RWPE2 (cell line): ENCODE measurements around the gene BBC3.

ENCODE experiments used
- ATAC-seq: fragments of 200-7000 bp; cut with Tn5 transposase; 3 replicates; pipeline ENCODE4 v1.9.1; 2021; ENCODE audit warnings: low read depth
- DNase-seq: peaks from one replicate; pipeline ENCODE4 v3.0.0-alpha.2; 2020; ENCODE audit warnings: low spot score
- H3K27ac ChIP-seq: fragments of 450-650 bp; 2 replicates; pipeline ENCODE4 v1.5.1; 2017; ENCODE audit warnings: mild to moderate bottlenecking; ENCODE audit not compliant: poor library complexity, severe bottlenecking
- H3K27me3 ChIP-seq: fragments of 250-450 bp; sonication (Bioruptor Pico); 2 replicates; pipeline ENCODE4 v1.5.1; 2021; ENCODE audit warnings: mild to moderate bottlenecking, moderate library complexity; ENCODE audit not compliant: insufficient read depth, poor library complexity, severe bottlenecking
- H3K36me3 ChIP-seq: fragments of 250-450 bp; sonication (Bioruptor Pico); 2 replicates; pipeline ENCODE4 v1.5.1; 2020; ENCODE audit warnings: low read depth, mild to moderate bottlenecking, moderate library complexity
- H3K4me1 ChIP-seq: fragments of 250-450 bp; sonication (Bioruptor Pico); 2 replicates; pipeline ENCODE4 v1.5.1; 2021; ENCODE audit warnings: mild to moderate bottlenecking, moderate library complexity; ENCODE audit not compliant: insufficient read depth, poor library complexity, severe bottlenecking
- H3K4me3 ChIP-seq: fragments of 250-450 bp; sonication (Bioruptor Pico); 2 replicates; pipeline ENCODE4 v1.5.1; 2021; ENCODE audit warnings: mild to moderate bottlenecking, moderate library complexity; ENCODE audit not compliant: severe bottlenecking
- H3K9me3 ChIP-seq: fragments of 250-450 bp; sonication (Bioruptor Pico); 2 replicates; pipeline ENCODE4 v1.5.1; 2021; ENCODE audit warnings: mild to moderate bottlenecking, moderate library complexity; ENCODE audit not compliant: severe bottlenecking
- CTCF ChIP-seq: fragments of 450-650 bp; IDR thresholded peaks from one replicate; pipeline ENCODE4 v1.5.1; 2017; ENCODE audit warnings: mild to moderate bottlenecking, moderate library complexity; ENCODE audit not compliant: poor library complexity, severe bottlenecking

The BBC3 gene

GRCh38 chr19:47239152-47239551, 8.2 kb upstream of the BBC3 start:
- Histone ChIP-seq H3K27ac (no peak overlapping the region), H3K4me1 (peaks cover 6% of the 10 kb centered on the region), H3K36me3 (no peaks in the 10 kb centered on the region), H3K9me3 (no peaks in the 10 kb centered on the region), H3K27me3 (no peaks in the 10 kb centered on the region), H3K4me3 (peak overlapping the region; percentile 19)
- no peak for TF ChIP-seq CTCF
- DNase-seq (no peak), ATAC-seq (no peak)

GRCh38 chr19:47236072-47236675, 5.2 kb upstream of the BBC3 start:
- no peak overlapping the region for H3K4me3 ChIP-seq
- H3K36me3 ChIP-seq = no peaks in the 10 kb centered on the region
- ATAC-seq = no peak
- no peaks in the 10 kb centered on the region for H3K27me3 ChIP-seq
- H3K27ac ChIP-seq = no peak overlapping the region
- H3K4me1 ChIP-seq = peaks cover 16% of the 10 kb centered on the region
- TF ChIP-seq CTCF = no peak
- no peaks in the 10 kb centered on the region for H3K9me3 ChIP-seq
- DNase-seq = no peak

- Histone ChIP-seq H3K9me3 (no peaks in the 10 kb centered on the region), H3K27ac (peak overlapping the region; percentile 87), H3K36me3 (no peaks in the 10 kb centered on the region), H3K27me3 (no peaks in the 10 kb centered on the region), H3K4me3 (peak overlapping the region; percentile 50), H3K4me1 (peaks cover 11% of the 10 kb centered on the region)
- ATAC-seq (peak; percentile 9; the same call in 2 of the 3 replicates), DNase-seq (no peak)
- no peak for TF ChIP-seq CTCF
Measured at GRCh38 chr19:47232422-47233211, 1.6 kb upstream of the BBC3 start.

- Histone ChIP-seq H3K9me3 (no peaks in the 10 kb centered on the region), H3K4me3 (peak overlapping the region; percentile 50), H3K27me3 (no peaks in the 10 kb centered on the region), H3K36me3 (no peaks in the 10 kb centered on the region), H3K4me1 (peaks cover 17% of the 10 kb centered on the region), H3K27ac (peak overlapping the region; percentile 87)
- no peak for DNase-seq
- no peak for ATAC-seq
- no peak for TF ChIP-seq CTCF
Measured at GRCh38 chr19:47231215-47232054, 436 bp upstream of the BBC3 start.
